ENCODE data around the gene NOC2L.
"Not testable (repeated sequence)": the region's sequence is repeated elsewhere in the genome, so short reads cannot be mapped to it uniquely, and the experiment has no call there.

Gene NOC2L

GRCh38 chr1:952201-952600 is 6.9 kb downstream of the NOC2L start:
- TF ChIP-seq POLR2A (IDR thresholded peaks at IDR 0.05; ENCODE audit: low read length) (no peak), GATA1 (IDR thresholded peaks at IDR 0.05; ENCODE audit: low read depth, low read length) (no peak)
- DNase-seq, result no peak

- TF ChIP-seq GATA1 (IDR thresholded peaks at IDR 0.05; ENCODE audit: low read depth, low read length) (no peak), POLR2A (IDR thresholded peaks at IDR 0.05; ENCODE audit: low read length) (no peak)
- no peak for DNase-seq
Observed at GRCh38 chr1:951364-951763, 7.7 kb downstream of the NOC2L start.

GRCh38 chr1:950881-951280 is 8.2 kb downstream of the NOC2L start:
- DNase-seq, result no peak
- no peak for TF ChIP-seq GATA1 (IDR thresholded peaks at IDR 0.05; ENCODE audit: low read depth, low read length)
- TF ChIP-seq POLR2A (IDR thresholded peaks at IDR 0.05; ENCODE audit: low read length), result no peak

GRCh38 chr1:950268-950667 is 8.8 kb downstream of the NOC2L start:
- DNase-seq, result no peak
- no peak for TF ChIP-seq GATA1 (IDR thresholded peaks at IDR 0.05; ENCODE audit: low read depth, low read length)
- TF ChIP-seq POLR2A (IDR thresholded peaks at IDR 0.05; ENCODE audit: low read length), result no peak

GRCh38 chr1:947958-948357 is 11.1 kb downstream of the NOC2L start:
- TF ChIP-seq POLR2A (IDR thresholded peaks at IDR 0.05; ENCODE audit: low read length) (no peak), GATA1 (IDR thresholded peaks at IDR 0.05; ENCODE audit: low read depth, low read length) (no peak)
- no peak for DNase-seq

GRCh38 chr1:946811-947210 is 12.2 kb downstream of the NOC2L start:
- not testable (repeated sequence) for DNase-seq

- DNase-seq, result no peak
- TF ChIP-seq GATA1 (IDR thresholded peaks at IDR 0.05; ENCODE audit: low read depth, low read length) (no peak), POLR2A (IDR thresholded peaks at IDR 0.05; ENCODE audit: low read length) (no peak)
Observed at GRCh38 chr1:945688-946556, 13.1 kb downstream of the NOC2L start.

- TF ChIP-seq GATA1 (IDR thresholded peaks at IDR 0.05; ENCODE audit: low read depth, low read length) (no peak), POLR2A (IDR thresholded peaks at IDR 0.05; ENCODE audit: low read length) (no peak)
- no peak for DNase-seq
Observed at GRCh38 chr1:944341-945325, 14.4 kb downstream of the NOC2L start.

- DNase-seq, result no peak
- TF ChIP-seq POLR2A (IDR thresholded peaks at IDR 0.05; ENCODE audit: low read length), result no peak
- TF ChIP-seq GATA1 (IDR thresholded peaks at IDR 0.05; ENCODE audit: low read depth, low read length), result no peak
Observed at GRCh38 chr1:943545-944340, 15.3 kb downstream of the NOC2L start.

GRCh38 chr1:942864-943533 is 16.1 kb downstream of the NOC2L start:
- TF ChIP-seq POLR2A (IDR thresholded peaks at IDR 0.05; ENCODE audit: low read length), result no peak
- TF ChIP-seq GATA1 (IDR thresholded peaks at IDR 0.05; ENCODE audit: low read depth, low read length), result no peak
- DNase-seq, result no peak

GRCh38 chr1:942411-942821 is 16.6 kb downstream of the NOC2L start:
- TF ChIP-seq GATA1 (IDR thresholded peaks at IDR 0.05; ENCODE audit: low read depth, low read length), result no peak
- no peak for TF ChIP-seq POLR2A (IDR thresholded peaks at IDR 0.05; ENCODE audit: low read length)
- DNase-seq, result no peak

- DNase-seq, result peak; percentile 45 to 49
- TF ChIP-seq POLR2A (IDR thresholded peaks at IDR 0.05; ENCODE audit: low read length) (no peak), GATA1 (IDR thresholded peaks at IDR 0.05; ENCODE audit: low read depth, low read length) (no peak)
Observed at GRCh38 chr1:941588-942383, 17.3 kb downstream of the NOC2L start.
